Measurements from ENCODE around the gene BHLHE23.
"Not testable (repeated sequence)": the region's sequence is repeated elsewhere in the genome, so short reads cannot be mapped to it uniquely, and the experiment has no call there.

The BHLHE23 gene

DNA sequence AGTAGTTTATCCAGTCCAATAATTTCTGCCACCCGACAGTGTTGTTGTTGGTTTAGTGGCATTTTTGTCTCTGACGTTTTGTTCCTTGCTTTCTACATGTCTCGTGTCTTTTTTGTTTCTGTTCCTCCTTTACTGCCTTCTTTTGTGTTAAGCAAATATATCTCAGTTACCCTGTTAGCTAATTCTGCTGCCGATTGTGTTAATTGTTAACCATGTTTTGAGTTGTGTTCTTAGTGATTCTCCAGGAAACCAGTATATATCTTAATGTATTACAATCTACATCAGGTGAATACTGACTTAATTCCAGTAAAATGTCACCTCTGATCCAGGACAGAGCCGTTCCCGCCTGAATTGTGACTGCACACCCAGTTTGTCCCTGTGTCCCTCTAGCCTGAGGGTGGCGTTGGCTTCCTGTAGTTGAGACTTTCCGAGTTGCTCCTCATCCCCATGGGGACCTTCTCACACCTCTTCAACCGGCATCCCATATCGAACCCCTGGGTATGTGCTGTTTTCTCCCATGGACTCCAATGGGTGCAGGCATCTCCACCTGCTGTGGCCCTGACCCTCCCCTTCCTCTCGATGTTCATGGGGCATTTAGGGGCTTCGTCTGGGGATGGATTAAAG lies 35.8 kb upstream of the BHLHE23 start:
- DNase-seq = no peak

DNA sequence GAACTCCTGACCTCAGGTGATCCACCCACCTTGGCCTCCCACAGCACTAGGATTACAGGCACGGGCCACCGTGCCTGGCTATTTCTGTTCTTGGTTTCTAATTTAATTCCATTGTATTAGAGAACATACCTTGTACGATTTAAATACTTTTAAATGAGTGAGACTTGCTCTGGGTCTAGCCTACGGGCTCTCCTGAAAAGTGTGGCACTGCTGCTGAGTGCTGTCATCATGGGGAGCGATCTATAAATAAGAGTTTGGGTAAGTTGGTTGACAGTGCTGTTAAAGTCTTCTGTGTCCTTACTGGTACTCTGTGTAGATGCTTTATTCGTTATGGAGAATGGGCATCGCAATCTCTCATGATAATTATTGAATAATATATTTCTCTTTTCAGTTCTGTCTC lies 35.0 kb upstream of the BHLHE23 start:
- DNase-seq = no peak

DNA sequence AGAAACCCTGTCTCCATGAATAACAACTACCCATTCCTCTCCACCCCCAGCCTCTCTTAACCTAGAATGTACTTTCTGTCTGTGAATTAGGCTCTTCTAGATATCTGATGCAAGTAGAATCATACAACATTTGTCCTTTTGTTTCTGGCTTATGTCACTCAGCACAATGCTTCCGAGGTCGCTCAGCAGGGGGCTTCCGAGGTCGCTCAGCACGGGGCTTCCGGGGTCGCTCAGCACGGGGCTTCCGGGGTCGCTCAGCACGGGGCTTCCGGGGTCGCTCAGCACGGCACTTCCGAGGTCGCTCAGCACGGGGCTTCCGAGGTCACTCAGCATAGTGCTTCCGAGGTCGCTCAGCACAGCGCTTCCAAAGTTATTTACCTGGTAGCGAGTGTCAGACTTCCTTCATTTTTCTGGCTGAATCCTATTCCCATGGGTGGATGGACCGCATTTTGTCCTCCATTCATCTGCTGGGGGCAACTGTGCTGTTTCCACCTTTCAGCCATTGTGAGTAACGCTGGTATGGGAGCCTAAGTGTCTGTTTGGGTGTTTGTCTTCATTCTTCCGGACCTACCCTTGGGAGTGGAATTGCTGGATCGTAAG lies 31.0 kb upstream of the BHLHE23 start:
- DNase-seq = no peak

DNA sequence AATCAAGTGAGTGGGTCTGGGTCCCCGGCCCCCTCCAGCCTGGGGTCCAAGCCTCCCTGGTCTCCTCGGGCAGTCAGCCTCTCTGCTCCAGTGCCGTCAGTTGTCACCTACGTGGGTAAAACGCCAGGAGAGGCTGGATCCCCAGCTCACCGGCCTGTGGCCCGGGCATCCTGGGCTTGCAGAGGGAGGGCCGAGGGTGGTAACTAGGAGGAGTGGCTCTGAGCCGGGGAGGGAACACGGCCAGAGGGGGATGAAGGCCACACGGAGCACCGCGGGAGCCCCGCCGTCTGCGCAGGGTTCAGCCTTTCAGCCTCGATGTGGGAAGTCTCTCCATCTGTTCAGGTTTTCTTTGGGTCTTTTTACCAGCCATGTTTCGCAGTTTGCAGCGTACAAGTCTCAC lies 29.5 kb upstream of the BHLHE23 start:
- DNase-seq = no peak

DNA sequence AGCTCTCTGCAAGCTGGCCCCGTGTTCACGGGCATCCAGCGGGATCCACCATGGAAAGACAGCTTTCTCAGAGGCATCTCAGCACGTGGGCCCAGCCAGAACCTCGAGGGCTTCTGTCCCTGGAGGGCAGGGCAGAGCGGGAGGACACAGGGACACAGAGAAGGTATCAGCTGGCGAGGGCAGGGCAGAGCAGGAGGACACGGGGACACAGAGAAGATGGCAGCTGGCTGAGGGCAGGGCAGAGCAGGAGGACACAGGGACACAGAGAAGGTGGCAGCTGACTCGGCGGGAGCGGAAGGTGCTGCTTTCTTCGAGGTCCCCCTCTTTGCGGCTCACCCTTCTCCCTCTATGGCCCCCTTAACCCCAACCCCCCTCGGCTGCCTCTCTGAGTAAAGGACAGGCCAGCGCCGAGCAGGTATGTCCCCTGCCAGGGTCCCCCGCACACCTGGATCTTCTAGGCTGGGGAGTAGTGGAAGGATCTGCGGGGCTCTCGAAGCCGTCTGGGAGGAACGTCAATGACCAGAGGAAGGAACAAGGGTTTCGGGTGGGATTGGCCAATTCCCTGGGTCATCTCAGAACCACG lies 28.9 kb upstream of the BHLHE23 start:
- DNase-seq = no peak

DNA sequence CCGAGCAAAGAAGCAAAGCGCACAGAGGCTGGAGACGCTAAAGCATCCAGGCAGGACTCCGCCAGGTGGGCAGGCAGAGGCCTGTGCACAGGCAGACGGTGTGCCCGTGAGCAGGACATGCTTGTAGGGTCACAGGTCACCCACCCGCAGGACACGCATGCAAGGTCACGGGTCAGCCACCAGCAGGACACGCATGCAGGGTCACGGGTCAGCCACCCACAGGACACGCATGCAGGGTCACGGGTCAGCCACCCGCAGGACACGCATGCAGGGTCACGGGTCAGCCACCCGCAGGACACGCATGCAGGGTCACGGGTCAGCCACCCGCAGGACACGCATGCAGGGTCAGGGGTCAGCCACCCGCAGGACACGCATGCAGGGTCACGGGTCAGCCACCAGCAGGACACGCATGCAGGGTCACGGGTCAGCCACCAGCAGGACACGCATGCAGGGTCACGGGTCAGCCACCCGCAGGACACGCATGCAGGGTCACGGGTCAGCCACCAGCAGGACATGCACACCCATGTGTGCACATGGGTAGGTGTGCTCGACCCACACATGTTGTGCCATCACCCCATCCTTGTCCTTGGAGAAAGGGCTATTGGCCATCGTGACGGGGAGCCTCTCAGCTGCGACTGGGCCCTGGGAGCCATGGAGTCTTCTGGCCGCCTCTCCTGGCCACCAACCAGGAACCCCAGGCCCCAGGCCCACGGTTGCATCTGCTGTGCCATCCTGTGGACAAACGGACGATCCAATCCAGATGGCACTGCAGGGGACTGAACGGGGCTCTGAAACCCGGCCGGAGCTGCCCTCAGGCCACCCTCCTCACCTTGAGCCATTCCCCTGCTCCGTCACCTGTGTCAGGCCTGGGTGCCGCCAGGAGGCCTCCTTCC lies 28.2 kb upstream of the BHLHE23 start:
- DNase-seq = not testable (repeated sequence)

DNA sequence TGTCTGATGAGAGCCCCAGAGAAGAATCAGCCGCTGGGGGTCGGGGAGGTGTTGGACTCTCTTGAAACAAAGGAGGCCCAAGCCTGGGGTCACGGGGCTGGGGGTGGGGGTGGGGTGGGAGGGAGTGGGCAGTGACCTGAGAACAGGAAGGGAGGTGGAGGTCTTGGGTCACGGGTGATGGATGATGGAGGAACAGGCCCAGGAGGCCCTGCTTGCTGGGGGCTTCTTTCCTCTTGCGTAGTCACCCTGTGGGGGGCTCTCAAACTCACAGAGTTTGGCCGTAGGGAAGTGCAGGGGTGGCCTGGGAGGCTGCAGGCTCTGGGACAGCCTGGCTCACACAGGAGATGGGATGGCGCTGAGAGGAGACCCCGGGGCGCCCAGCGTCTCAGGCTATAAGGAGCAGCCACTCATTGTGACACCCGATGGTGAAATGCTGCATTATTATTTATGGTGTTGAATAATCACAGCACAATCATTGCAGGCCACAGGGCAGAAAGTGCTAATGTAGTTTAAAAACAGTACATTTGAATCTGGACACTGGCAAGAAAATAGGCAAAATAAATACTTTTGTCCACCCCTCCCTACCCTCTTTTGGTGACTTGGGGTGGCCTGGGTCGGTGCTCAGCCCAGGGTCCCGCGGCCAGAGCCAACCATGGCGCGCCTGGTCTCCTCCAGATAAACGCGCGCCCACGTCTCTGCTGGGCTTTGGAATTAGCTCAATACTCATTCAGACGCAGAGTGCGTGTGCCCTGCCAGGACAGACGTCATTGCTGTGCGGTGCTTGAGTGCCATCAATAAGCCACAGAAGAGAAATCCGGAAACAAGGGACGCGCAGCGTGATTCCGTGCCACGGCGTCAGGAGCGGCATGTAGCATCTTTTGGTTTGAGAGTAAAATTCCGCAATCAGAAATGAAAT lies 27.3 kb upstream of the BHLHE23 start:
- DNase-seq = no peak

DNA sequence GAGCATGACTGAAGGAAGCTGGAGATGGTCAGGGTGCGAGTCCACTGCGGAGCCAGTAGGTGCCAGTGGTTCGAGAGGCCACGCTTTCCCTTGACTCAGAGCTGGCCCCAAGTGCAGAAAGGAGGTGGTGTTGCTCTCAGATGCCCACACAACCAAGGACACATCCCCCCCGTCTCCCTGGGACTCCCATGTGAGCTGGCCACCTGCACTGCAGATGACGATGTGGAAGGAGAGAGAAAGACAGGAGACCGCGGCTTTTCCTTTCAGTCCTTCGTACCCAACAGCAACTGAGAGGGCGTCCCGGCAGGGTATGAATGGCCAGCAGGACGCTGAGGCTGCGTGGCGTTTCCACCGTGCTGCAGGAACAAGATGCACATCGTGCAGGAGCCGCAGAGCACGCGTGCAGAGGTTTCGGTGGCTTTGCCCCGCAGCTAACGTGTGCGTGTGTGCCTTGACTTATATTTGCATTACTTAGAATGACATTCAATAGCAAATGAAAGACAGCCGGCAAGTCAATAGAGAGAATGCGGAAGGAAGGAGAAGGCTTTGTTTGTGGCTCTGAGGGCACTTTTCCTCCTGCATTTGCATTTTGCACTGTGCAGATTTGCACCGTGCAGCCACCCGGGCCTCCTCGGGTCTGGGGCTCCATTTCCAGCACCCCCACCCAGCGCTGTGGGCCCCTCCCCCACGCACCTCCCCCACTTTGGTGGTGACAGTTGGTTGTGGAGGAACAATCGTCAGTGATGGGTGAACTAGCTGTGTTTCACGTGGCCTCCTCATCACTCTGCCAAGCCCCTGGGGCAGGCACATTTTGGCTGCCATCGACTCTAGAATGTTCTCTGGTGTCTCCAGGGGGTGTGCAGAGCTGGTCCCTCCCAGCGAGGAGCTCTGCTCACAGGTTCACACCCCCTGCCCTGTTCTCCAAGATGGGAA lies 26.4 kb upstream of the BHLHE23 start:
- no peak for DNase-seq

DNA sequence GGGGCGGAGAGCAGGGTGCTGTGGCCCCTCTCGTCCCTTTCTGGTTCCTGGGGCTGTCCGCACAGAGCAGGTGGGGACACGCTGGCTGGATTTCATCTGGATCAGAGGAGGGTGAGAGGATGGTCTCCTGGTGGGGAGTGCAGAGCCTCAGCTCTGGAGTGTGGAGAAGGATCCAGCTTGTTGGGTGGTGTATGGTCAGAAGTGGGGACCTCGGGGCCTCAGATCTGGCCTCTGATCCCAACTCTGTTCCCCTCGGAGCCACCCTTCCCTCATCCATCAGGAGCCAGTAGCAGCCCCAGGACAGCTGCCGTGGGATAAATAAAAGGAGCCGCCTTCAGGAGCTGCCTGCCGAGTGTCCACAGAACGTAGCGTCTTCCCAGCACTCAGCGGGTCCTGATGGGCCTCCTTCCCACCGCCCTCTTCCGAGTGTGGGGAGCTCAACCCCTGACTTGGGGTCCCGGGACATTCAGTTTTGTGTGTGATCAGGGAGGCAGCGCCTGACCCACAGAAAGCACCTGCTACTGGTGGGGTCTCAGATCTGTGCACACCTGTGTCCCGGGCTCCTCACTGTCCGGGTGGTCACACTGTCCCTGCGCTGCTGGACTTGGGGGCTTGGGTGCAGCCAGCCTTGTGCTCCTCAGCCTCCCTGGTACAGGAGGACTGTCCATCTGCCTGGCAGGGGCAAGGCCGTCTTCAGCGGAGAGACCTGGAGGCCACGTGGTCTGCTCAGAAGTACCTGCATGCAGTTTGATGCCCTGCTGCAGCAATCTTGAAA lies 25.4 kb upstream of the BHLHE23 start:
- DNase-seq = no peak

DNA sequence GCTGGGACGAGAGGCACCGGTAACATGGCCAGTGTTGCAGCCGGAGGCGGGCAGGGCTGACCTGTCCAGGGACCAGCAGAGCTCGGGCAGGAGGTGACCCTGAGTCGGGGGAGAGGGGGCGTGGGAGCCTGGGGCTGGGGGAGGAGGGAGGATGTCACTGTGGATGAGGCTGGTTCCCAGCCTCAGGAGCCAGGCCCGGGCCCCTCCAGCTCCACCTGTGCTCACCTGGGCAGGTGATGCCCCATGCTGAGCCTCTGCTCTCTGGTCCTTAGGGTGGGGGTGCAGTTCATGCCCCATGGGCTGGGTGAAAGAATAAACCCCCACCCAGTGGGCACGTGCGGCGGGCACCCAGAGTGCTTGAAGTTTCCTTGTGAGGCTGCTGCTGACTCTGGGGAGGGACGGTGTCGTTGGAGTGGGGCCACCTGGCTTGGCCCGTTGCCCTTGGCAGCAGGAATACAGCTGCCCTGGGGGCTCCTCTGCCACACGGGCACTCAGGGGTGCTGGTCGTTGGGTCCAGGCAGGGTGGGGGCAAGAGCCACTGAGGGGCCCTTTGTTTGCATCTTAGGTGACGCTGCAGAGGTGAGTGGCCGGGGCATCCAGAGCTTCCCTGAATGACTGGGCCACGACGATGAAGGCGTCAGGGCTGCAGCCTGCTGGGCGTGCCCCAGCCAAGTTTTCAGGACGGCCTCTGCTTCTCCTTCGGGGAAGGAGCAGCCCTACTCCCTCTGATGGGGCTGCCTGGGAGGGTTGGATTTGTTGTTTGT lies 24.7 kb upstream of the BHLHE23 start:
- no peak for DNase-seq

DNA sequence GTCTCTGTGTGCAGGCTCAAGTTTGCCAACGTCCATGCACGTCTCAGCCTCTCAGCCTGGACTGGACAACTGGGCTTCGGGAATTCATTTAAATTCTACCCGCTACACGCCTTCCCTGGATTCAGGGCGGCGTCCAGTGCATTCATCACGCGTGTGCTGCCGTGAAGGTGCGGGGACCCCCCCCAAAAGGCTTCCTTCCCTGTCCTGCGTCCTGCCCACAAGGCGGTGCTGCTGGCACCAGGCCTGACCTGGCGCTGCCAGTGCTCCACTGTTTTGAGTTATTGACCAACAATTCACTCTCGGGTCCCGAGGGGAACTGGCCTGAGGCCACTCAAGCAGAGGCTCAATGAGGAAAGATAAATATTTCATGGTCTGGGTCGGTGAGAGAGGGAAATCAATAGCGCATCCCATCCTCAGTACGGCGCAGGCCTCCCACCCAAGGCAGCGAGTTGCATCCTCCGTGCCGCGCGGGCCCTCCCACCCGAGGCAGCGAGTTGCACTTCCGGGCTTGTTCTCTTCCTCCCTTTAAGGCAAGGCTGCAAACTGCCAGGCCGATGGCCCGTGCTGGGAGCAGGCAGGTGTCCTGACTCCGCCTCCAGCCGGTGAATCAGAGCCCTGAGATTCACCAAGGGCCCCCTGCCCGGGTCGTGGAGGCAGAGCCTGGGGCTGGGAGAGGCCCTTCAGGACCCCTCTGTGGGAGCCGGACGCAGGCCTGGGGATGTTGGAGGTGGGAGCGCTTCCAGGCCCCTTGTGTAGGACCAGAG lies 22.8 kb upstream of the BHLHE23 start:
- DNase-seq = no peak

DNA sequence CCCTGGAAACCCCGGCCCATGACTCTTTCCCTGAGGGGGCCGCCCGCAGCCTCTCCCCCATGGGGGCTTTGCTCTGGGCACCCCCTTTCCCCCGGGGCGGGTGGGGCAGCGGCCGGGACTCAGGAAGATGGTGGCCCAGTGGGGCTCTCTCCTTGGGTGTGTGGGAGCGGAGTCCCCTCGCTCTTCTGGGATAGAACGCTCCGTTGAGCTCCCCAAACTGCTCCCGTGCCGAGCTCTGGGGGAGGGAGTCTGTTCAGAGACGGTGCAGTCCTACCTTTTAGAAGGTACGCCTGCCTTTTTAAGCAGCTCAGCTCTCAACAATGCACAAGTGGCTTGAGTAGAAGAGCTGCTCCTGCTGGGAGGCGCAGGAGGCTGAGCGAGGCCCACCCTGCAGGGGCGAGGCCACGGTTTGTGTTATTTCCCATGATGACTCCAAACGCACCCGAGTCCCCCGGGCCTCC lies 21.7 kb upstream of the BHLHE23 start:
- DNase-seq = no peak

DNA sequence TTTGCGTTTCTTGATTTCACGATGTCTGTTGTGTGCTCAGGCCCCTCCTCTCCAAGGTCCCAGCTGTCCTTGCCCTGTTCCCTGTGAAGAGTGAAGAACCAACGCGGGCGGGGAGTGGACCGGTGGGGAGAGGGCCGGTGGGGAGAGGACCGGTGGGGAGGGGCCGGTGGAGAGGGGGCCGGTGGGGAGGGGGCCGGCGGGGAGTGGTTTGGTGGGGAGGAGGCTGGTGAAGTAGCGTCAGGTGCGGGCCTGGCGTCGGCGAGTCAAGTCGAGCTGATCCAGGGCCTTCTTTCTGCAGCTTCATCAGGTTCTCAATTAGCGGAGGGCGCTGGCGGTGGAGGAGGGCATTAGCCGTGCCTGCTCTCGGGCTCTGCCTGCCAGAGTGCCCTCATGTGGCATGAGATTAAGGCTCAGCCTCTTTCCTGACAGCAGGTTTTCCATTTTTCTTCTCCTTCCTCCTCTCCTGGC lies 21.2 kb upstream of the BHLHE23 start:
- DNase-seq = no peak

DNA sequence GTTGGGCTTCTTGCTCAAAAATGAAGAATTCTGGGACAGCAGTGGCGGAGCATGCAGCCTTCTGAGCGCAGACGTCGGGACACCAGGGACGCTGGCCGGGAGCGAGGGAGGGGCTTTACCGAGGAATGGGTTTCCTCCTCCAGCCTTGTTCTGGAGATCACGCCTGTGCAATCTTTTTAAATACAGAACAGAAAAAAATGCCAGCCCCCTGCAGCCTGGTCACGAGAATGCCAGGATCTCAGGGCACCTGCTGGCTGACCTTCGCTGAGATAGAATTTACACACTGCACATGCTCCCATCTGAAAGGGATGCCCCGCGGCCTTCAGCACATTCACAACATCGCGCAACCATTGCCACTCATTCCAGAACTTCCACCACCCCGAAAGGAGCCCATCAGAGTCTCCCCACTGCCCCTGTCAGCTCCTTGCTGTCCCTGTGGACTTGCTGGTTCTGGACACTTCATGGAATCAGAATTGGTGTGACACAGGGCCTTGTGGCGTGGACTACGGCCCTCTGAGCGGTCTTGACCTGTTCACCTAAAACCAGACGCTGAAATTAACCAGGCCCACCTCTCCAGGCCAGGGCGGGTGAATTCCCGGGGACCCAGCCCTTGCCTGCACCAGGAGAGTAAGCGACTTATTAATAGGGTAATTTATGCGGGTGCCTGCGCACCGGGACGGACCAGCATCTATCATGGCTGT lies 20.6 kb upstream of the BHLHE23 start:
- DNase-seq = no peak

DNA sequence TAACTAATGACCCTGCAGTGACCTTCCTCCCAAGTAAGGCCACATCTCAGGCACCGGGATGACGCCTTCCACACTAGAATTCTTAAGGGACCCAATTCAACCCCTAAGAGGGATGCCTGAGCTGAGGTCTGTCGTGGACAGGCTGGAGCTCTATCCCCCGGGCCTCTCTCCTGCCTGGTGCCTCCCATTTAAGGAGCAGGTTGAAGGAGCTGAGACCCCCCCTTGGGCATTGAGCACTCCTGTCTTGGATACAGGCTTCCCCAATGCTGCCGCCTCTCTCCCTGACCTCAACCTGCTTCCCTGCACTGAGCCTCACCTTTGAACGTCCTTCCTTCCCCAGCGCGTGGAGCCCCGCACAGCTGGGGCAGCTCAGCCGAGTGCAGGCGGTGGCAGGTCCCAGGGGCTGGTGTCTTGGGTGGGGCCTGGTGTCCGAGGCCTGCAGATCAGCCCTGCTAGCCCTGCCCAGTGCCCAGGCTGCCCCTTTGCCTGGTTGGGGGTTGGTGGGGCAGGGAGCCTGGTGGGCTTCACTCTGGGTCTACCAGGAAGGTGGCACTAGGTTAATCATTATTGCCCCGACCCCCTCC lies 19.9 kb upstream of the BHLHE23 start:
- DNase-seq = no peak

DNA sequence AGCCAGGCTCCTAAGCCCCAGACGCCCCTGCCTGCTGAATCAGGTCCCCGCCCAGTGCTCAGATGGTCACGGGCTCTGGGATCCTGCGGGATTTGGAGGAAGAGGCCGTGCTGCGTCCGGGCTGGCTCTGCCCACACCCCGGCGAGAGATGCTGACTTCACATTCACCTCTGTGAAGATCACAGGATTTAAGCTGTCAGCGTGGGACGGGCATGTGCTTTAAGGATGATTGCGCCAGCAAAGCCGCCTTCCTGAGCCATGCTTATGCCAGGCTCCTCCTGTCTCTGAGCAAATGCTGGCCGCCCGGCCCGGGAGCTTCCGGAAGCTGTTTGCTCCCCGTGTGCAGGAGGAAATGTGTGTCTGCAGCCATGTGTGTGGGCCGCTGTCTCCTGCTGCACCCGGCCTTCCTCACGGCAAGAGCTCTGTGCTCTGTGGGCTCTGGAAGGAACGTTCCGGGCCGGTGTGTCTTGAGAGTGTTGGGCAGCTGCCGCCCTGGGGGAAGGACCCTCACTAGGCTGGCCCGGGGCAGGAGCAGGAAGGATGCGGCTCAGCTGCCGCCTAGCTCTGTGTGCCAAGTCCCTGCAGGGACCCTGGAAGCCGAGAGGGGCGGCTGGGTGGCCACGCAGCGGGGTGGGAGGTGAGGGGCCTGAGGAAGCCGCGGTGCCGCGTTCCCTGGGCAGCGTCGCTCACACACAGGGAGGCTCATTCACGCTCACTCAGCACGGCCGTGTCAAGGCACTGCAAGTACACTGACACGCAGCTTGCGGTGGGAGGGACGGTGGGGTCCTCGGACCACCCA lies 19.0 kb upstream of the BHLHE23 start:
- DNase-seq = no peak

Measured in NK-92 treated with Interleukin-12 subunit alpha and Interleukin-12 subunit beta, amount 100 ng/mL, for 24 hours (cell line).